Right renal cortex interstitium (tissue), 3 donors: ENCODE results near the gene OTULIN. TPM values are rescaled to one million over a fixed set of nuclear protein-coding genes. Genes with fewer than 3 reads are reported as not detected.

Source experiments
- DNase-seq, 3 donors: peaks; one replicate each; pipeline ENCODE4 v3.0.0-alpha.2; 2013; ENCODE audit warnings: low read depth in 3 of 3, low spot score in 2 of 3
- polyA plus RNA-seq, 3 donors: library from polyadenylated mRNA; unstranded; fragments of 120-200 nt; gene quantifications; one replicate each; pipeline ENCODE4 v1.2.1, GENCODE V29; 2013; ENCODE audit not compliant: insufficient read length in 3 of 3

Gene OTULIN
- polyA plus RNA-seq, 3 donors: 18.4 to 20.4 (median 18.9) TPM

GRCh38 chr5:14716755-14717752, 52.5 kb downstream of the OTULIN start:
- DNase-seq: no peak

GRCh38 chr5:14718778-14719177, 54.3 kb downstream of the OTULIN start:
- no peak for DNase-seq

- no peak for DNase-seq
Measured at GRCh38 chr5:14720236-14720923, 55.9 kb downstream of the OTULIN start.

GRCh38 chr5:14721990-14722656, 57.6 kb downstream of the OTULIN start:
- DNase-seq: no peak

GRCh38 chr5:14722923-14723322, 58.4 kb downstream of the OTULIN start:
- no peak for DNase-seq

GRCh38 chr5:14723701-14724132, 59.2 kb downstream of the OTULIN start:
- DNase-seq: no peak

- DNase-seq: no peak
Measured at GRCh38 chr5:14724633-14725032, 60.1 kb downstream of the OTULIN start.

- DNase-seq: no peak
Measured at GRCh38 chr5:14726066-14726838, 61.7 kb downstream of the OTULIN start.

GRCh38 chr5:14727428-14727865, 62.9 kb downstream of the OTULIN start:
- peak; percentile 58 to 73 (median 71) for DNase-seq

GRCh38 chr5:14727928-14728458, 63.5 kb downstream of the OTULIN start:
- DNase-seq: no peak

GRCh38 chr5:14728459-14728938, 64.0 kb downstream of the OTULIN start:
- no peak for DNase-seq

GRCh38 chr5:14729448-14730385, 65.2 kb downstream of the OTULIN start:
- no peak for DNase-seq

- DNase-seq: no peak
Measured at GRCh38 chr5:14730466-14730865, 65.9 kb downstream of the OTULIN start.

GRCh38 chr5:14730881-14731280, 66.4 kb downstream of the OTULIN start:
- DNase-seq: no peak

- DNase-seq: no peak
Measured at GRCh38 chr5:14732991-14733390, 68.5 kb downstream of the OTULIN start.

- DNase-seq: no peak
Measured at GRCh38 chr5:14733661-14734060, 69.1 kb downstream of the OTULIN start.

- no peak for DNase-seq
Measured at GRCh38 chr5:14734396-14734795, 69.9 kb downstream of the OTULIN start.

GRCh38 chr5:14735944-14736343, 71.4 kb downstream of the OTULIN start:
- DNase-seq: no peak

- DNase-seq: no peak
Measured at GRCh38 chr5:14737291-14737690, 72.8 kb downstream of the OTULIN start.
